ENCODE measurements around the gene DACT2. TPM values are rescaled to one million over a fixed set of nuclear protein-coding genes. Genes with fewer than 3 reads are reported as not detected.
"Not testable (repeated sequence)": the region's sequence is repeated elsewhere in the genome, so short reads cannot be mapped to it uniquely, and the experiment has no call there.

Gene DACT2
- total and polyA plus RNA-seq, 2 of the 8 experiments (the other 6 are each of a cell fraction or from before 2014, with no cell fraction given) = 2.9 to 3.1 TPM

- H3K56ac ChIP-seq (replicated peaks; ENCODE audit: insufficient read length, low read depth, low read length); H3K4me3 ChIP-seq (ENCODE audit: extremely low read depth in 1 of 4, insufficient read depth in 2 of 4, low read depth in 3 of 4, low read length in 4 of 4); H3K9ac ChIP-seq (replicated peaks in 1 of 4; ENCODE audit: extremely low read depth in 1 of 4, low read depth in 3 of 4, low read length in 3 of 4); H3K14ac ChIP-seq (ENCODE audit: insufficient read length); H3K23me2 ChIP-seq (ENCODE audit: low read depth, low read length); H4K20me1 ChIP-seq (replicated peaks in 1 of 2; ENCODE audit: control insufficient read depth in 1 of 2, insufficient read depth in 2 of 2, low read length in 2 of 2); H3K79me2 ChIP-seq (ENCODE audit: control insufficient read depth in 1 of 2, insufficient read depth in 2 of 2, low read length in 2 of 2); H3K4ac ChIP-seq (replicated peaks; ENCODE audit: insufficient read length, low read depth, low read length); H3K23ac ChIP-seq (ENCODE audit: insufficient read length); H3K18ac ChIP-seq (ENCODE audit: extremely low read depth, low read length); H3K4me2 ChIP-seq (ENCODE audit: insufficient read depth in 1 of 2, low read depth in 2 of 2, low read length in 2 of 2); H2BK120ac ChIP-seq (replicated peaks; ENCODE audit: low read depth, low read length); H4K8ac ChIP-seq (ENCODE audit: extremely low read depth, insufficient read depth, low read length); H2AK5ac ChIP-seq (ENCODE audit: low read depth, low read length); H2AFZ ChIP-seq (ENCODE audit: low read length); H2BK5ac ChIP-seq (ENCODE audit: low read depth, low read length); H2BK15ac ChIP-seq (ENCODE audit: low read length); H3K36me3 ChIP-seq (ENCODE audit: control insufficient read depth in 2 of 4, insufficient read depth in 4 of 4, low read length in 3 of 4); H3K27ac ChIP-seq (ENCODE audit: low read depth, low read length); H3K27me3 ChIP-seq (replicated peaks in 1 of 4; ENCODE audit: control insufficient read depth in 3 of 4, extremely low read depth in 1 of 4, insufficient read depth in 3 of 4, low read length in 3 of 4); FAIRE-seq; DNase-seq (ENCODE audit: low read depth in 1 of 2, low spot score in 2 of 2); H4K91ac ChIP-seq (replicated peaks; ENCODE audit: insufficient read length, low read length); H2BK20ac ChIP-seq (ENCODE audit: low read length); H3K79me1 ChIP-seq (ENCODE audit: low read depth, low read length); H4K5ac ChIP-seq (ENCODE audit: insufficient read length, low read depth, low read length); H3K9me3 ChIP-seq (ENCODE audit: insufficient read depth in 2 of 2, low read depth in 1 of 2, low read length in 1 of 2): not testable (repeated sequence)
- H2BK12ac ChIP-seq (ENCODE audit: low read depth, low read length) = peak overlapping the region; percentile 53; the same call in 1 of the 2 replicates
- POLR2A ChIA-PET (ENCODE audit: partially characterized antibody) = interaction anchor here (1.2 kb wide), 1 partner anchor 15 kb away, joined by 5 read pairs; no protein-coding TSS in a partner anchor
- WGBS, 2 experiments (ENCODE audit: extremely low coverage in 1 of 2, insufficient coverage in 1 of 2, insufficient read length in 1 of 2, insufficient replicate concordance in 2 of 2, low coverage in 1 of 2, low lambda C conversion rate in 2 of 2, missing lambda C conversion rate in 1 of 2) = 89% methylated on average over 8 of the region's 8 CpGs; no CpG with 5 or more reads in 1 of the 2 experiments
- CTCF ChIA-PET (ENCODE audit: partially characterized antibody) = interaction anchor here (0.7 to 2.7 kb wide), 5 partner anchors 11 to 1488 kb away, joined by 3 to 11 read pairs (median 3); no protein-coding TSS in a partner anchor
- H3K4me1 ChIP-seq (replicated peaks in 1 of 4; ENCODE audit: control insufficient read depth in 3 of 4, insufficient read depth in 4 of 4, low read length in 3 of 4) = peaks cover 10 to 16% (median 14%) of the 10 kb centered on the region in 4 experiments
Observed at GRCh38 chr6:168312125-168312507, 7.5 kb downstream of the DACT2 start.
